Subcutaneous adipose tissue (tissue), 4 donors: Measurements from ENCODE around the gene TTLL13. TPM values are rescaled to one million over a fixed set of nuclear protein-coding genes. Genes with fewer than 3 reads are reported as not detected.

ENCODE experiments used
- total RNA-seq, 4 donors: library from RNA; depleted of rRNA; stranded (reverse); fragments of >200 nt; gene quantifications; one replicate each; pipeline ENCODE4 v1.1.0, GENCODE V29; 2016
- TF ChIP-seq, protein P1 (sequence below): fragments of 450-650 bp; IDR thresholded peaks from one replicate; pipeline ENCODE4 v1.5.1; 2016; ENCODE audit warnings: low read depth, mild to moderate bottlenecking, control low read depth, antibody characterized with exemption, moderate library complexity

Gene TTLL13
- total RNA-seq, 4 donors from 2014 or later = 0.22 to 0.51 TPM; not detected in 2

DNA sequence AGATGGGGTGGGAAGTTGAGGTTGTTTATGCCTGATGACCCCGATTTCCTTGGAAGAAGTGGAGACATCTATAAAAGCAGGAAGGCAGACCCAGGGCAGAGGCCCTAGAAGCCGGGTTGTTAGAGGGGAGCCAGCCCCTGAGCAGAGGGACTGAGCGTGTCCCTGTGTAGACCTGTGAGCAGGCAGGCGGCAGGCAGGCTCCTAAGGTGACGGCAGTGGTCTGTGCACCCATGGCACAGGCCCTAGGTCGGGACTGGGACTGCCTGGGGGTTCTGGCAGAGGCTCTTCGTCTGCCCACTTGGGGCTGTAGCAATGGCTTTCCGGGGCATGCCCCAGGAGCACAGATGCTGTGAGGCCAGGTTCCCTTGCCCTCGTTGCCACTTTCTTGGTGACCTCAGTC is 38.3 kb upstream of the TTLL13 start:
- TF ChIP-seq, protein P1, sequence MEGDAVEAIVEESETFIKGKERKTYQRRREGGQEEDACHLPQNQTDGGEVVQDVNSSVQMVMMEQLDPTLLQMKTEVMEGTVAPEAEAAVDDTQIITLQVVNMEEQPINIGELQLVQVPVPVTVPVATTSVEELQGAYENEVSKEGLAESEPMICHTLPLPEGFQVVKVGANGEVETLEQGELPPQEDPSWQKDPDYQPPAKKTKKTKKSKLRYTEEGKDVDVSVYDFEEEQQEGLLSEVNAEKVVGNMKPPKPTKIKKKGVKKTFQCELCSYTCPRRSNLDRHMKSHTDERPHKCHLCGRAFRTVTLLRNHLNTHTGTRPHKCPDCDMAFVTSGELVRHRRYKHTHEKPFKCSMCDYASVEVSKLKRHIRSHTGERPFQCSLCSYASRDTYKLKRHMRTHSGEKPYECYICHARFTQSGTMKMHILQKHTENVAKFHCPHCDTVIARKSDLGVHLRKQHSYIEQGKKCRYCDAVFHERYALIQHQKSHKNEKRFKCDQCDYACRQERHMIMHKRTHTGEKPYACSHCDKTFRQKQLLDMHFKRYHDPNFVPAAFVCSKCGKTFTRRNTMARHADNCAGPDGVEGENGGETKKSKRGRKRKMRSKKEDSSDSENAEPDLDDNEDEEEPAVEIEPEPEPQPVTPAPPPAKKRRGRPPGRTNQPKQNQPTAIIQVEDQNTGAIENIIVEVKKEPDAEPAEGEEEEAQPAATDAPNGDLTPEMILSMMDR = no peak

GRCh38 chr15:90211440-90212143 is 37.8 kb upstream of the TTLL13 start:
- TF ChIP-seq, protein P1 = no peak

DNA sequence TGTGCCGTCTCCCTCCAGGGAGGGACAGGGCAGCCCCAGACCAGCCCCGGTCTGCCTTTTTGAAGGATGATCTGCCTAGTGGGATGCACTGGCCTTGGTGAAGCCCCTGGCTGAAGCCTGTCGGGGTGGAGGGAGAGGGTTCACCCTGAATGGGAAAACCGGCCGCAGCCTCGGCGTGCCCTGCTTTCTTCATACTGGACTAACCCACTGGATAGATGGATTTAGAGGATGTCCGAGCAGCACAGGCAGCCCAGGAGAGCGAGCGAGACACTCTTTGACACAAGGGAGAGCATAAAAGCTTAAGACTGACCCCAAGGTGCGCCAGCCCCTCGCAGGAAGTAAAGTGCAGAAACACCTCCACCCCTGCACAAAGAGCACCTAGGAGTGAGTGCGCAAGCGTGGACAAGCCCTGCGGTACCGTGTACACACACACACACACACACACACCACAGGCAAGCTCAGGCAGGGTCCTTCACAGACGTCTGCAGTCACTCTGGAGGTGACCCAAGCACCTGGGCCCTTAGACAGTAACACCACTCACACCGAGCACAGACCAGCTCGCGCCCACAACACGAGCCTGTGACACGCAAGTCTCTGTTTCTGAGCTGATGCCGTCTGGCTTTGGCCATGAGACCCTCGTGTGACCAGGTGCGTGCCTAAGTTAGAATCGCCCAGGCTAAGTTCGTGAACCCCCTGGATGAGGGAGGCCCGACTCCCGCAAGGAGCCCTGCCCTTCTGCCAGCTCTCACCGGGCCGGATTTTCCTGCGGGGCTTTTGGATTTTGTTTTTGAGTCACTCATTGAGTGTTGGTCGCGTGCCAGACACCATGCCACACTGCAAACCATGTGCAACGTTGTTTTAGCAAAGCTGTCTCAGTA is 36.9 kb upstream of the TTLL13 start:
- TF ChIP-seq, protein P1 = no peak

GRCh38 chr15:90213122-90213817 is 36.1 kb upstream of the TTLL13 start:
- TF ChIP-seq, protein P1 = no peak

- TF ChIP-seq, protein P1 = no peak
Measured at GRCh38 chr15:90213818-90214204, 35.5 kb upstream of the TTLL13 start.

- TF ChIP-seq, protein P1 = no peak
Measured at GRCh38 chr15:90214553-90215196, 34.7 kb upstream of the TTLL13 start.
